GM23338 (cell line): ENCODE measurements around the gene TNFRSF12A. TPM values are rescaled to one million over a fixed set of nuclear protein-coding genes. Genes with fewer than 3 reads are reported as not detected.

Experiments used
- ATAC-seq: fragments of 200-7000 bp; cut with Tn5 transposase; 3 replicates; pipeline ENCODE4 v1.9.1; 2020
- DNase-seq: peaks from one replicate; pipeline ENCODE4 v3.0.0-alpha.2; 2015; ENCODE audit warnings: low spot score
- H2AFZ ChIP-seq: fragments of 200-600 bp; sonication (generic); 2 replicates; pipeline ENCODE4 v1.8.0; 2016; ENCODE audit warnings: antibody characterized with exemption, mild to moderate bottlenecking, moderate library complexity
- H3F3A ChIP-seq: fragments of 200-600 bp; sonication (generic); replicated peaks from 2 replicates; pipeline ENCODE4 v1.8.0; 2017; ENCODE audit warnings: antibody characterized with exemption, mixed run types, low read depth
- H3K27ac ChIP-seq: fragments of 200-600 bp; sonication (generic); 2 replicates; pipeline ENCODE4 v1.6.1; 2016; ENCODE audit warnings: low read depth
- H3K27me3 ChIP-seq: fragments of 200-600 bp; sonication (generic); 2 replicates; pipeline ENCODE4 v1.8.0; 2016; ENCODE audit warnings: mild to moderate bottlenecking, mixed run types, moderate library complexity; ENCODE audit not compliant: insufficient read depth
- H3K36me3 ChIP-seq: fragments of 200-600 bp; sonication (generic); 2 replicates; pipeline ENCODE4 v1.8.0; 2016; ENCODE audit warnings: mild to moderate bottlenecking; ENCODE audit not compliant: insufficient read depth
- H3K4me1 ChIP-seq: fragments of 200-600 bp; sonication (generic); 2 replicates; pipeline ENCODE4 v1.8.0; 2016; ENCODE audit warnings: mild to moderate bottlenecking, moderate library complexity; ENCODE audit not compliant: insufficient read depth
- H3K4me2 ChIP-seq: fragments of 200-600 bp; sonication (generic); 2 replicates; pipeline ENCODE4 v1.7.1; 2017; ENCODE audit warnings: mixed run types
- H3K4me3 ChIP-seq: fragments of 200-600 bp; sonication (generic); 2 replicates; pipeline ENCODE4 v1.6.1; 2016; ENCODE audit warnings: mixed run types
- H3K79me2 ChIP-seq: fragments of 200-600 bp; sonication (generic); replicated peaks from 2 replicates; pipeline ENCODE4 v1.8.0; 2017; ENCODE audit warnings: mild to moderate bottlenecking; ENCODE audit not compliant: insufficient read depth
- H3K9me2 ChIP-seq: fragments of 200-600 bp; sonication (generic); 2 replicates; pipeline ENCODE4 v1.8.0; 2017; ENCODE audit not compliant: insufficient read depth
- H4K20me1 ChIP-seq: fragments of 200-600 bp; sonication (generic); replicated peaks from 2 replicates; pipeline ENCODE4 v1.8.0; 2017; ENCODE audit warnings: mild to moderate bottlenecking; ENCODE audit not compliant: insufficient read depth
- H3K27ac Mint-ChIP-seq: 2 replicates; pipeline ENCODE4 v1.8.0; 2020; ENCODE audit warnings: inconsistent platforms, mild to moderate bottlenecking, moderate library complexity, mixed read lengths
- H3K27me3 Mint-ChIP-seq: 3 replicates; pipeline ENCODE4 v1.8.0; 2022; ENCODE audit warnings: low read depth, mild to moderate bottlenecking, moderate library complexity, mixed read lengths, inconsistent platforms; ENCODE audit not compliant: insufficient read depth, poor library complexity
- H3K36me3 Mint-ChIP-seq: 3 replicates; pipeline ENCODE4 v1.8.0; 2021; ENCODE audit warnings: low read depth, mild to moderate bottlenecking, inconsistent platforms, moderate library complexity, mixed read lengths
- H3K4me1 Mint-ChIP-seq: 3 replicates; pipeline ENCODE4 v1.8.0; 2020; ENCODE audit warnings: mild to moderate bottlenecking, inconsistent platforms, mixed read lengths
- H3K4me3 Mint-ChIP-seq: 3 replicates; pipeline ENCODE4 v1.8.0; 2021; ENCODE audit warnings: moderate library complexity, mild to moderate bottlenecking, inconsistent platforms, mixed read lengths
- H3K9me3 Mint-ChIP-seq: 3 replicates; pipeline ENCODE4 v1.8.0; 2020; ENCODE audit warnings: moderate library complexity, mild to moderate bottlenecking, inconsistent platforms, mixed read lengths
- CREB1 ChIP-seq: fragments of 250-450 bp; sonication (Bioruptor Pico); IDR thresholded peaks from 2 replicates; pipeline ENCODE4 v1.5.0; 2020; ENCODE audit warnings: low read depth, mild to moderate bottlenecking, moderate library complexity
- EZH2 ChIP-seq: fragments of 200-600 bp; sonication (generic); IDR thresholded peaks from one replicate; pipeline ENCODE4 v1.8.0; 2017; ENCODE audit warnings: antibody characterized with exemption, mild to moderate bottlenecking, low read depth; ENCODE audit not compliant: unreplicated experiment
- EZH2phosphoT487 ChIP-seq: fragments of 200-600 bp; sonication (generic); IDR thresholded peaks from one replicate; pipeline ENCODE4 v1.8.1; 2018; ENCODE audit warnings: antibody characterized with exemption; ENCODE audit not compliant: unreplicated experiment
- JUNB ChIP-seq: IDR thresholded peaks from one replicate; pipeline ENCODE4 v1.6.1; 2016; ENCODE audit warnings: antibody characterized with exemption; ENCODE audit not compliant: unreplicated experiment
- NANOG ChIP-seq: IDR thresholded peaks from 2 replicates; pipeline ENCODE4 v1.6.1; 2016; ENCODE audit warnings: antibody characterized with exemption, borderline replicate concordance
- POLR2AphosphoS5 ChIP-seq: IDR thresholded peaks from 2 replicates; pipeline ENCODE4 v1.6.1; 2016; ENCODE audit warnings: antibody characterized with exemption, low read depth
- STAT1 ChIP-seq: IDR thresholded peaks from one replicate; pipeline ENCODE4 v1.6.1; 2016; ENCODE audit warnings: antibody characterized with exemption; ENCODE audit not compliant: unreplicated experiment
- ZNF114 ChIP-seq: fragments of 250-450 bp; sonication (Bioruptor Pico); IDR thresholded peaks from 2 replicates; pipeline ENCODE4 v1.5.0; 2020; ENCODE audit warnings: mild to moderate bottlenecking, moderate library complexity
- polyA plus RNA-seq: library from polyadenylated mRNA; unstranded; fragments of >200 nt; fragmentation: Nextera tagmentation; extraction: Ambion mirVana; gene quantifications from 2 replicates; pipeline ENCODE4 v1.2.1, GENCODE V29; 2016
- total RNA-seq: library from RNA; depleted of rRNA; stranded (reverse); fragments of >200 nt; shearing (Covaris generic); gene quantifications from 2 replicates; pipeline ENCODE4 v1.2.3, GENCODE V29; 2014
- TF ChIP-seq, protein P1 (sequence below): IDR thresholded peaks from 2 replicates; pipeline ENCODE4 v1.6.1; 2016; ENCODE audit warnings: antibody characterized with exemption
- TF ChIP-seq, protein P2 (sequence below), 2 experiments: fragments of 200-600 bp in 1 of 2; sonication (generic) in 1 of 2; conservative IDR thresholded peaks; 2 replicates each; pipeline versions ENCODE4 v1.5.1 to v1.6.1; 2016 to 2017; ENCODE audit warnings: antibody characterized with exemption in 2 of 2, low read depth in 2 of 2, mild to moderate bottlenecking in 2 of 2, moderate library complexity in 1 of 2
- TF ChIP-seq, protein P3 (sequence below): IDR thresholded peaks from one replicate; pipeline ENCODE4 v1.6.1; 2018; ENCODE audit warnings: antibody characterized with exemption; ENCODE audit not compliant: unreplicated experiment

TNFRSF12A gene
- total and polyA plus RNA-seq, 2 experiments from 2014 or later, result 78.0 to 152 TPM

DNA sequence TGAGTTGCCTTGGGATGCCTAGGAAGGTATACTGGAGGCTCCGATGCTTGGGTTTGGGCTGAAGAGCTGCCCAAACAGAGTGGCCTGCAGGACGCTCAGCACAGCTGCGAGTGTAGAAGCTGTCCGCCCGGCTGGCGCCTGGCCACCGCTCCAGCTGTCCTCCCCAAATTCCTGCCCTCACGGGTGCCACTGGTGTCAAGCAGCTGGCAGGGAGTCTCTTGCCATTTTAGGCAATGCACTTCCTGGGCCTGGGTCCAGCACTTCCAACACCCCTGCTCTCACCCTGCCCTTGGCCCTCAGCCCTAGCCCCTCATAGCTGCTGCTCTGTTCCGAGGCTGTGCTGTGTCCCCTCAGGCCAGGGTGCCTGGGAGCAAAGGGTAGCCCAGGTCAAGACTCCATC is 34.7 kb upstream of the TNFRSF12A start:
- H2AFZ ChIP-seq, result no peak overlapping the region
- H3K4me3 Mint-ChIP-seq, result no peak overlapping the region
- DNase-seq, result no peak
- peaks cover 19% of the 10 kb centered on the region for H3F3A ChIP-seq
- no peak overlapping the region for H3K27ac ChIP-seq
- no peaks in the 10 kb centered on the region for H3K27me3 ChIP-seq
- H3K9me2 ChIP-seq, result no peaks in the 10 kb centered on the region
- H3K27ac Mint-ChIP-seq, result no peak overlapping the region
- H3K9me3 Mint-ChIP-seq, result peaks cover 2% of the 10 kb centered on the region; the same call in 2 of the 3 replicates
- H3K36me3 Mint-ChIP-seq, result peaks cover 3% of the 10 kb centered on the region; the same call in 1 of the 3 replicates
- H3K4me1 Mint-ChIP-seq, result peaks cover 42% of the 10 kb centered on the region
- TF ChIP-seq NANOG (no peak), ZNF114 (no peak), POLR2AphosphoS5 (no peak), EZH2 (no peak), EZH2phosphoT487 (no peak)
- TF ChIP-seq, protein P1, sequence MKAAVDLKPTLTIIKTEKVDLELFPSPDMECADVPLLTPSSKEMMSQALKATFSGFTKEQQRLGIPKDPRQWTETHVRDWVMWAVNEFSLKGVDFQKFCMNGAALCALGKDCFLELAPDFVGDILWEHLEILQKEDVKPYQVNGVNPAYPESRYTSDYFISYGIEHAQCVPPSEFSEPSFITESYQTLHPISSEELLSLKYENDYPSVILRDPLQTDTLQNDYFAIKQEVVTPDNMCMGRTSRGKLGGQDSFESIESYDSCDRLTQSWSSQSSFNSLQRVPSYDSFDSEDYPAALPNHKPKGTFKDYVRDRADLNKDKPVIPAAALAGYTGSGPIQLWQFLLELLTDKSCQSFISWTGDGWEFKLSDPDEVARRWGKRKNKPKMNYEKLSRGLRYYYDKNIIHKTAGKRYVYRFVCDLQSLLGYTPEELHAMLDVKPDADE, result no peak
- TF ChIP-seq, protein P2, sequence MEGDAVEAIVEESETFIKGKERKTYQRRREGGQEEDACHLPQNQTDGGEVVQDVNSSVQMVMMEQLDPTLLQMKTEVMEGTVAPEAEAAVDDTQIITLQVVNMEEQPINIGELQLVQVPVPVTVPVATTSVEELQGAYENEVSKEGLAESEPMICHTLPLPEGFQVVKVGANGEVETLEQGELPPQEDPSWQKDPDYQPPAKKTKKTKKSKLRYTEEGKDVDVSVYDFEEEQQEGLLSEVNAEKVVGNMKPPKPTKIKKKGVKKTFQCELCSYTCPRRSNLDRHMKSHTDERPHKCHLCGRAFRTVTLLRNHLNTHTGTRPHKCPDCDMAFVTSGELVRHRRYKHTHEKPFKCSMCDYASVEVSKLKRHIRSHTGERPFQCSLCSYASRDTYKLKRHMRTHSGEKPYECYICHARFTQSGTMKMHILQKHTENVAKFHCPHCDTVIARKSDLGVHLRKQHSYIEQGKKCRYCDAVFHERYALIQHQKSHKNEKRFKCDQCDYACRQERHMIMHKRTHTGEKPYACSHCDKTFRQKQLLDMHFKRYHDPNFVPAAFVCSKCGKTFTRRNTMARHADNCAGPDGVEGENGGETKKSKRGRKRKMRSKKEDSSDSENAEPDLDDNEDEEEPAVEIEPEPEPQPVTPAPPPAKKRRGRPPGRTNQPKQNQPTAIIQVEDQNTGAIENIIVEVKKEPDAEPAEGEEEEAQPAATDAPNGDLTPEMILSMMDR (conservative IDR thresholded peaks at IDR 0.05; ENCODE audit: low read depth in 2 of 2), result no peak
- TF ChIP-seq, protein P3, sequence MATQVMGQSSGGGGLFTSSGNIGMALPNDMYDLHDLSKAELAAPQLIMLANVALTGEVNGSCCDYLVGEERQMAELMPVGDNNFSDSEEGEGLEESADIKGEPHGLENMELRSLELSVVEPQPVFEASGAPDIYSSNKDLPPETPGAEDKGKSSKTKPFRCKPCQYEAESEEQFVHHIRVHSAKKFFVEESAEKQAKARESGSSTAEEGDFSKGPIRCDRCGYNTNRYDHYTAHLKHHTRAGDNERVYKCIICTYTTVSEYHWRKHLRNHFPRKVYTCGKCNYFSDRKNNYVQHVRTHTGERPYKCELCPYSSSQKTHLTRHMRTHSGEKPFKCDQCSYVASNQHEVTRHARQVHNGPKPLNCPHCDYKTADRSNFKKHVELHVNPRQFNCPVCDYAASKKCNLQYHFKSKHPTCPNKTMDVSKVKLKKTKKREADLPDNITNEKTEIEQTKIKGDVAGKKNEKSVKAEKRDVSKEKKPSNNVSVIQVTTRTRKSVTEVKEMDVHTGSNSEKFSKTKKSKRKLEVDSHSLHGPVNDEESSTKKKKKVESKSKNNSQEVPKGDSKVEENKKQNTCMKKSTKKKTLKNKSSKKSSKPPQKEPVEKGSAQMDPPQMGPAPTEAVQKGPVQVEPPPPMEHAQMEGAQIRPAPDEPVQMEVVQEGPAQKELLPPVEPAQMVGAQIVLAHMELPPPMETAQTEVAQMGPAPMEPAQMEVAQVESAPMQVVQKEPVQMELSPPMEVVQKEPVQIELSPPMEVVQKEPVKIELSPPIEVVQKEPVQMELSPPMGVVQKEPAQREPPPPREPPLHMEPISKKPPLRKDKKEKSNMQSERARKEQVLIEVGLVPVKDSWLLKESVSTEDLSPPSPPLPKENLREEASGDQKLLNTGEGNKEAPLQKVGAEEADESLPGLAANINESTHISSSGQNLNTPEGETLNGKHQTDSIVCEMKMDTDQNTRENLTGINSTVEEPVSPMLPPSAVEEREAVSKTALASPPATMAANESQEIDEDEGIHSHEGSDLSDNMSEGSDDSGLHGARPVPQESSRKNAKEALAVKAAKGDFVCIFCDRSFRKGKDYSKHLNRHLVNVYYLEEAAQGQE, result no peak
- no peaks in the 10 kb centered on the region for H4K20me1 ChIP-seq
- peaks cover 32% of the 10 kb centered on the region for H3K4me1 ChIP-seq
- H3K4me2 ChIP-seq, result no peak overlapping the region
- no peaks in the 10 kb centered on the region for H3K79me2 ChIP-seq
- H3K27me3 Mint-ChIP-seq, result peaks cover 11% of the 10 kb centered on the region
- no peak overlapping the region for H3K4me3 ChIP-seq
- ATAC-seq, result no peak
- no peaks in the 10 kb centered on the region for H3K36me3 ChIP-seq

DNA sequence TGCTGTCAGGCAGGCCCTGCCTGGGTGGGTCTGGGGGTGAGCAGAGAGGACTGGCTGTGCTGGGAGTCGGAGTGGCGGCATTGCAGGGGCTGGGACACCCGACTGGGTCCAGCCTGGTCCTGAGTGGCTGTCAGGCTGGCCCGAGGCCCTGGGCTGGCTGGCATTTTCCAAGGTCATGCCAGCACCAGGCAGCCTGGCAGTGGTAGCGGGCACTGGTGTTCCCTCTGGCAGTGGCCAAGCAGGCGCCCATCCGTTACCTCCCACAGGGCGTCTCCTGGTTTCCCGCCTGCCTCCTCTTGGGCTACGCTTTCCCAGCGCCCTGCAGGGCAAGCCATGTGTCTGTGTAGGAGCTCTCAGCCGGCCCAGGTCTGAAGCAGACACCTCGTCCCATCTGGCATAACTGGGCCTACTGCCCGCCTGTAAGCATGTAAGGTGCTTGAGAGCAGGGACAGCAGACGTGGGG is 34.2 kb upstream of the TNFRSF12A start:
- Mint-ChIP-seq H3K27ac (no peak overlapping the region), H3K4me1 (peaks cover 44% of the 10 kb centered on the region), H3K36me3 (peaks cover 3% of the 10 kb centered on the region; the same call in 1 of the 3 replicates), H3K9me3 (peaks cover 2% of the 10 kb centered on the region; the same call in 2 of the 3 replicates), H3K27me3 (peaks cover 9% of the 10 kb centered on the region), H3K4me3 (no peak overlapping the region)
- Histone ChIP-seq H3K4me3 (no peak overlapping the region), H3K9me2 (no peaks in the 10 kb centered on the region), H2AFZ (no peak overlapping the region), H3K36me3 (no peaks in the 10 kb centered on the region), H3K4me2 (no peak overlapping the region), H3K27me3 (no peaks in the 10 kb centered on the region), H3K79me2 (no peaks in the 10 kb centered on the region), H3K4me1 (peaks cover 36% of the 10 kb centered on the region), H3K27ac (no peak overlapping the region), H3F3A (peaks cover 16% of the 10 kb centered on the region), H4K20me1 (no peaks in the 10 kb centered on the region)
- ATAC-seq (no peak), DNase-seq (no peak)
- TF ChIP-seq, protein P1, result no peak
- TF ChIP-seq NANOG (no peak), CREB1 (CRISPR knock-in tag) (no peak), EZH2phosphoT487 (no peak), JUNB (no peak), STAT1 (no peak), ZNF114 (no peak), POLR2AphosphoS5 (no peak), EZH2 (no peak)
- TF ChIP-seq, protein P3, result no peak
